SU-DHL-6 (cell line): ENCODE results near the gene PDLIM5.

Source experiments
- EZH2phosphoT487 ChIP-seq: fragments of 200-600 bp; sonication (generic), shearing (Covaris generic); conservative IDR thresholded peaks from 2 replicates; pipeline ENCODE4 v1.6.1; 2018; ENCODE audit warnings: mild to moderate bottlenecking, antibody characterized with exemption, low read length, moderate library complexity, mixed read lengths
- TF ChIP-seq, protein P1 (sequence below): fragments of 200-600 bp; sonication (generic); IDR thresholded peaks from one replicate; pipeline ENCODE4 v1.5.1; 2017; ENCODE audit warnings: antibody characterized with exemption, mild to moderate bottlenecking, low read length, moderate library complexity; ENCODE audit not compliant: insufficient read depth, poor library complexity, severe bottlenecking

DNA sequence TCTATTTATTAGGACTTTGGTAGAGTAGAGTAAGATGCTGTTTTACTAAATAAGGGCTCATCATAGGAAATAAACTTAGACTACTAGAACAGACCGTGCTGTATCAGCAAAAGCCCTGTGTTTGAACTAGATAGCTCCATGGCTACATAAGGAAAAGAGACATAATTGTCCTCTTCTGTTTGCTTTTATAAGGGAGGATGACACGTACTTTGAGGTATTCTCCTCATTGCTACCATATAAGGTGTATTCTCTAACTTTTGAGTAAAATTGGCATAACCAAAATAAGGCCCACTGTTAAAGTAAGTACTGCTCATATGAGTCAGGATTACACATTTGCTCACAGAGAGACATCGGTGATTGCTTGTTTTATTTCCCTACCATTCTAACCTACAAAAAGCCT lies 64.3 kb downstream of the PDLIM5 start:
- TF ChIP-seq, protein P1, sequence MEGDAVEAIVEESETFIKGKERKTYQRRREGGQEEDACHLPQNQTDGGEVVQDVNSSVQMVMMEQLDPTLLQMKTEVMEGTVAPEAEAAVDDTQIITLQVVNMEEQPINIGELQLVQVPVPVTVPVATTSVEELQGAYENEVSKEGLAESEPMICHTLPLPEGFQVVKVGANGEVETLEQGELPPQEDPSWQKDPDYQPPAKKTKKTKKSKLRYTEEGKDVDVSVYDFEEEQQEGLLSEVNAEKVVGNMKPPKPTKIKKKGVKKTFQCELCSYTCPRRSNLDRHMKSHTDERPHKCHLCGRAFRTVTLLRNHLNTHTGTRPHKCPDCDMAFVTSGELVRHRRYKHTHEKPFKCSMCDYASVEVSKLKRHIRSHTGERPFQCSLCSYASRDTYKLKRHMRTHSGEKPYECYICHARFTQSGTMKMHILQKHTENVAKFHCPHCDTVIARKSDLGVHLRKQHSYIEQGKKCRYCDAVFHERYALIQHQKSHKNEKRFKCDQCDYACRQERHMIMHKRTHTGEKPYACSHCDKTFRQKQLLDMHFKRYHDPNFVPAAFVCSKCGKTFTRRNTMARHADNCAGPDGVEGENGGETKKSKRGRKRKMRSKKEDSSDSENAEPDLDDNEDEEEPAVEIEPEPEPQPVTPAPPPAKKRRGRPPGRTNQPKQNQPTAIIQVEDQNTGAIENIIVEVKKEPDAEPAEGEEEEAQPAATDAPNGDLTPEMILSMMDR = no peak
- no peak for TF ChIP-seq EZH2phosphoT487
